GM18498 (cell line): ENCODE data around the gene NDC1.
"Not testable (repeated sequence)": the region's sequence is repeated elsewhere in the genome, so short reads cannot be mapped to it uniquely, and the experiment has no call there.

Experiments
- ATAC-seq: cut with Tn5 transposase; IDR thresholded peaks from one replicate; pipeline ENCODE4 v1.9.1; 2021; ENCODE audit warnings: mild to moderate bottlenecking, moderate library complexity; ENCODE audit not compliant: unreplicated experiment

NDC1 gene

GRCh38 chr1:53766831-53767405 is 71.2 kb downstream of the NDC1 start:
- ATAC-seq = no peak

GRCh38 chr1:53766194-53766742 is 71.8 kb downstream of the NDC1 start:
- ATAC-seq = no peak

GRCh38 chr1:53765657-53766056 is 72.4 kb downstream of the NDC1 start:
- ATAC-seq = peak; percentile 50

GRCh38 chr1:53763911-53764310 is 74.2 kb downstream of the NDC1 start:
- no peak for ATAC-seq

DNA sequence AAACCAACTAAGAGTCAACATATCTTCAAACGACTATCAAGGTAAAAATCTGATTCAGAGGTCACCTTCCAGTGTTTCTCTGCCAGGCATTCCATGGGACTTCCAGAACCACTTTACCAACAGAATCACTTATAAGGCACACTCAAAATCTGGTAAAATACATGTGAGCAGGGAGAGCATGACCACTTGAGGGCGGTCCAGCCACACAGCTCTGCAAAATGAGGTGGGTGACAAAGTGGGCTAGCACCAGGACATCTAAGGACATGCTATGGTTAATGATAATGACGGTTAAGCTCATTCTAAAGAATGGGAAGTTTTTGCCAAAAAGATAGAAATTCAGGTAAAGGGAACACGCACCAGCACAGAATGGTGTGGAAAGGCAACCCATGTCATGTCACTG is 74.6 kb downstream of the NDC1 start:
- no peak for ATAC-seq

- ATAC-seq = not testable (repeated sequence)
Measured at GRCh38 chr1:53760497-53760896, 77.6 kb downstream of the NDC1 start.

- no peak for ATAC-seq
Measured at GRCh38 chr1:53755874-53756273, 82.2 kb downstream of the NDC1 start.

GRCh38 chr1:53754484-53755312 is 83.4 kb downstream of the NDC1 start:
- ATAC-seq = no peak

DNA sequence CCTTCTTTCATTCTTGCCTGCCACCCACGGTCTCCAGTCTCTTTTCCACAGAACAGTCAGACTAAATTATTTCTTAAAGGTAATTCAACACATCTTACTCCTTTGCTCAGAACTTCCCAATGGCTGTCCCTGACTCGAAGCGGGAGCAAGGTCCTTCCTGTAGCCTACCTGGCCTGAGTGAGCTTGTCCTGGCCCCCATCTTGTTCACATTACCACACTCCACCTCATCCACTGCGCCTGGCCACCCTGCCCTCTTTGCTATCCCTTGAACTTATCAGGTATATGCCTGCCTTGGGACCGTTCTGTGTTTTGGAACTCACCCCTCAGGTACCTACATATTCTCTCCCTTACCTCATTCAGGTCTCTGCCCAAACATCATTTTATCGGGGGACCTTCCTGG is 85.8 kb downstream of the NDC1 start:
- ATAC-seq = no peak

DNA sequence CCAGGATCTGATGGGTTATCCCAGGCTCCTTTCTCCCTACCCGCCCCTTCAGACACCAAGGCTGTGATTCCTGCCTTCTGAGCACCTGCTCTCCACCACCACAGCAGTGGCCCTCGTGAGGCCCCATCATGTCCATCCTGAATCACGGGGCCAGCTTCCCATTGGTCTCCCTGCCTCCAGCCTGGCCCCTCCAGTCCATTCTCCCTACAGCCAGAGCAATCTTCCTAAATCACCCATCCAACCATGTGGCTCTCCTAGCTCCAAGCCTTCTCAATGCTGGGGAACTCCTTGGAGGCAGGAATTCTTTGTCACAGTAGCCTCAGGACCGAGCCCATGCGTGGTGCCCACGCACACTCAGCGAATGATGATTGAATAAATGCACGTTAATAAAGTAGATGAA is 90.3 kb downstream of the NDC1 start:
- no peak for ATAC-seq

- no peak for ATAC-seq
Measured at GRCh38 chr1:53740621-53741105, 97.4 kb downstream of the NDC1 start.

DNA sequence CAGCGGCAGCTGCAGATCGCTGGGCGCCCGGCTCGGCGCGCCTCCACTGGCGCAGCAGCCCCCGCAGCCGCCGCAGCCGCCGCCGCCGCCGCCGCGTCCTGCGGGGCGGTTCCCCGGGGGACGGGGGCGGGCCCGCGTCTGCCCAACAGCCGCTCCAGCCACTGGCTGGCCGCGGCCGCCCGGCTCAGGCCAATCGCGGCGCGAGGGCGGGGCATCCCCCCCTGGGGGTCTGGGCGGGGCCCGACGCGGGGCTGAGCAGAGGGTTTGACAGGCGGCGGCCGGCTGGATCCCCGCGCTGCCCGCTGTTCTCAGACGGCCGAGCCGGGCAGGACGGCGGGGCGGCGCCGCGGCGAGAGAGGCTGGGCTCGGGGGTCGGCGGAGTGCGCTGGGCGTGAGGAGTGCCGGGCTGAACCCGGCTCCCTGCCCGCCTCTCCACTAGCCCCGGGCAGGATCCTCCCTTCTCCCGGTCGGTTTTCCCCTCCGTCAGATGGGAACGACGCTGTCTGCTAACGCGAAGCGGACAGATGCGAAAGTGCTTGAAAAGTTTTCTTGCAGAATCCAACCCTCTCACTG is 98.9 kb downstream of the NDC1 start, which contains the start of gene GLIS1:
Gene GLIS1 (minus strand): TSS at position 56 of the 573 bp plus-strand sequence. CDS start 1,100 bp downstream, outside the sequence.
- peak; percentile 98 for ATAC-seq

DNA sequence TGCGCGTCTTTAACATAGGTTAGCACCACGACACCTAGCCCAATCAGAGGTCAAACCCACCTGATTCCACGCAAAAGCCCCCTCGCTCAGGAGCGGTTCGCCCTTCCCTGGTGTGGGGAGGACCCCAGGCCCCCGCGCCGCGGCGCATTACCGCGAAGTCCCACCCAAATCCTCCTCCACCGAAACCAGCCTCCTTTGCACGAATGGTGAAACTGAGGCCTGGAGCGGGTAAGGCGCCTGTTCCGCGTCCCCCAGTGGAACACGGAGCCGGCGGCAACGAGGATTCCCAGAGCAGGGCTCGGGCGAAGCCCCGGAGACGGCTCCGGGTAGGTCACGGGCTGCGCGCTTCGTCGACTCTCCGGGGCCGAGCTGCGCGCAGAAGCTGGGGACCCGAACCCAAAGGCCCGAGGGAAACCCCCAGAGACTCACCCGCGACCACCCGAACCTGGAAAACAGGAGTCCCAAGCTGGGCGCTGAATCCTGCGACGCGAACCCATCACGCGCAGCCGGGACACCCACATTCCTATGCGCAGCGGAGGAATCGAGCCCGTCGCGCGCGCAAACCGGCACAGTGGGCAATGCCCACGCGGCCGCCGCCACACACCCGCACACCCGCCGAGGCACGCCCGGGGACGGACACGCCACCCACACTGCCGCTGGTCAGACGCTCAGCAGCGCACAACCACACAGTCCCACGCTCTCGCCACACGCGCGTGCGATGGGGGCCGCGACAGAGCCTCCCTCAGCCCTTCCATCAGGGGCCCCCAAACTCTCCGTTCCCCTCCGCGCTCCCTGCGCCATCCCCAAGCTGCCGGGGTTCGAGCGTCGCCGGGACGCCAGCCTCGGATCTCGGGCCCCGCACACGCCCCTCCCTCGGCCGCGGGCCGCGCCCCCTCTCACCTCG is 99.6 kb downstream of the NDC1 start:
- no peak for ATAC-seq

- no peak for ATAC-seq
Measured at GRCh38 chr1:53737648-53738204, 100.4 kb downstream of the NDC1 start.

- no peak for ATAC-seq
Measured at GRCh38 chr1:53736290-53736689, 101.8 kb downstream of the NDC1 start.

DNA sequence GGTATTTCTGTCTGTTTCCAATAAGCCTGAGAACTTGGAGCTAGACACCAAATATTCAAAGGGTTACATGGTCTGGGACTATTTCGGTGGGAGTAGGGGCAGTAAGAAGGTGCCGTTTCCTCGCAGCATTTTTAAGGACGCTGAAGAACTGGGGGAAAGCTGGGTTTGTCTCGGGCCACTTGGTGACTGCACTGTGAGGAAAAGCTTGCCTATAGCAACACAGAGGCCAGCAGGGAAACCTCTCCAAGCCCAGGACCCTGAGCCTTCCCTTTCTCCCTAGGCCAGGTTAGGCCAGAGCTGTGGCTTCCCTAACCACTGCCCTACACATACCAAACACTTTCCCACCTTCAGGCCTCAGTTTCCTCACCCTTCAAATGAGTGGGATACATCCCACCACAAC is 102.4 kb downstream of the NDC1 start:
- ATAC-seq = no peak

GRCh38 chr1:53735261-53735660 is 102.8 kb downstream of the NDC1 start:
- no peak for ATAC-seq

GRCh38 chr1:53734650-53735211 is 103.4 kb downstream of the NDC1 start:
- ATAC-seq = no peak

DNA sequence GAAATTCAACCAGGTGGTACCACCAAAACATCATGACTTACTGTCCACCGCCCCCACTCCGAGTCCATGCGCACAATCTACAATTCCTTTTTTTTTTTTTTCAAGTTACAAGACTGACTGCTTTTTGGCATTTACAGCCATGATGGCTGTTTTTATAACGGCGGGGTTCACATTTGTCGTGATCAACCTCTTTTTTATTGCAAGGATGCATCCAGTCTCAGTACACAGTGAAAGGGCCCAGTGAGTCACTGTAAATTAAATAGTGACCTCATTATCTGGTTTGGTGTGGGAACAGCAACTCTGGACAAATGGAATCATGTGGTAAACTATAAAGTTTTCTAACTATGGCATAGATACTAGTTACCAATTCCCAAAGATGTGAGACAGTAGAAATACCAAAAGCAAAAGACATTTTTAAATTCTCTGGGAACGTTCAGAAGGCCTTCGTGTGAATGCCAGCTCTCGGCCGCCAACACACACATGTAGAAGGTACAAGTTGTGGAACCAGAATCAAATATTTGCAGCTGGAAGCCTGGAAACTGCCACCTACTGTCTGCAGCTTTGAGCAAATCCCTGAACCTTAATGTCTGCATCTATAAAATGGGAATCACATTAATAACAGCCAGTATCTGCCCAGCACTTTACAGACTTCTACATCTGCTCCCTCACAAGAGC is 104.0 kb downstream of the NDC1 start:
- ATAC-seq = no peak
